A549 (cell line): ENCODE data around the gene TNFRSF13B. TPM values are rescaled to one million over a fixed set of nuclear protein-coding genes. Genes with fewer than 3 reads are reported as not detected.

Experiments
- ATAC-seq, 2 experiments: fragments of 200-7000 bp in 1 of 2; fragments of >200 bp in 1 of 2; cut with Nextera tagmentation in 1 of 2; cut with Tn5 transposase in 1 of 2; 3 replicates each; pipeline versions ENCODE4 v1.8.0 to v1.9.1; 2018 to 2020; ENCODE audit warnings: mild to moderate bottlenecking in 1 of 2, moderate library complexity in 1 of 2
- CTCF ChIA-PET: fragments of 300-600 bp; sonication (Branson Sonifier 250); formaldehyde crosslinking; extraction: SDS; loops from one replicate; lab custom pipeline; 2021; ENCODE audit warnings: antibody characterized with exemption, inconsistent platforms; lab: Yijun Ruan, JAX
- POLR2A ChIA-PET: fragments of 350-600 bp; formaldehyde crosslinking; extraction: SDS; loops from one replicate; lab custom pipeline; 2021; ENCODE audit warnings: antibody characterized with exemption, inconsistent platforms; lab: Yijun Ruan, JAX
- DNase-seq, 2 experiments: peaks; one replicate each; pipeline versions ENCODE4 v3.0.0 to v3.0.0-alpha.2; 2011 to 2016; ENCODE audit warnings: low read depth in 1 of 2, low spot score in 1 of 2
- FAIRE-seq: peaks from 2 replicates; lab custom pipeline; 2011; peaks lifted over from hg19 to GRCh38; lab: Jason Lieb, UNC
- H3K27ac ChIP-seq, 2 experiments: fragments of >200 bp; sonication (Bioruptor Twin); formaldehyde crosslinking; 3 replicates each; pipeline ENCODE4 v1.5.1; 2016 to 2017
- H3K4me1 ChIP-seq: fragments of >200 bp; sonication (Bioruptor Twin); formaldehyde crosslinking; 3 replicates; pipeline ENCODE4 v1.6.1; 2016
- H3K4me2 ChIP-seq: fragments of >200 bp; sonication (Bioruptor Twin); formaldehyde crosslinking; 3 replicates; pipeline ENCODE4 v1.6.1; 2016
- H3K4me3 ChIP-seq: fragments of >200 bp; sonication (Bioruptor Twin); formaldehyde crosslinking; 3 replicates; pipeline ENCODE4 v1.5.1; 2016
- H3K9me3 ChIP-seq: fragments of >200 bp; sonication (Bioruptor Twin); formaldehyde crosslinking; 3 replicates; pipeline ENCODE4 v1.6.1; 2016
- ATOH8 ChIP-seq: fragments of 250-450 bp; sonication (Bioruptor Pico); IDR thresholded peaks from 2 replicates; pipeline ENCODE4 v1.5.0; 2020; ENCODE audit warnings: low read depth, mild to moderate bottlenecking, moderate library complexity
- CBX8 ChIP-seq: fragments of 200-600 bp; sonication (generic); IDR thresholded peaks from 2 replicates; pipeline ENCODE4 v1.6.1; 2016
- CEBPB ChIP-seq, 2 experiments: fragments of >200 bp in 1 of 2; sonication (Bioruptor Twin) in 1 of 2; formaldehyde crosslinking in 1 of 2; IDR thresholded peaks; 2 replicates each; pipeline ENCODE4 v1.6.1; 2012 to 2016
- E2F6 ChIP-seq: IDR thresholded peaks from 2 replicates; pipeline ENCODE4 v1.6.1; 2012; ENCODE audit warnings: low read depth, borderline replicate concordance
- ELK1 ChIP-seq: fragments of 150-350 bp; IDR thresholded peaks from 2 replicates; pipeline ENCODE4 v1.6.1; 2014; ENCODE audit warnings: low read depth, mild to moderate bottlenecking, low read length
- ESRRA ChIP-seq: fragments of 150-350 bp; IDR thresholded peaks from 2 replicates; pipeline ENCODE4 v1.6.1; 2014; ENCODE audit warnings: mild to moderate bottlenecking, low read length, borderline replicate concordance
- GATA3 ChIP-seq: IDR thresholded peaks from 2 replicates; pipeline ENCODE4 v1.6.1; 2012; ENCODE audit warnings: borderline replicate concordance
- HOXB5 ChIP-seq: fragments of 250-450 bp; sonication (Bioruptor Pico); IDR thresholded peaks from 2 replicates; pipeline ENCODE4 v1.5.0; 2020; ENCODE audit warnings: mild to moderate bottlenecking, moderate library complexity
- NR3C1 ChIP-seq: fragments of >200 bp; sonication (Bioruptor Twin); formaldehyde crosslinking; IDR thresholded peaks from 3 replicates; pipeline ENCODE4 v1.6.1; 2017
- PBX3 ChIP-seq: IDR thresholded peaks from 2 replicates; pipeline ENCODE4 v1.6.1; 2012
- POLR2AphosphoS2 ChIP-seq: conservative IDR thresholded peaks from 2 replicates; pipeline ENCODE4 v1.6.1; 2012; ENCODE audit warnings: low read length, improper control_type of control experiment, inconsistent platforms
- RAD21 ChIP-seq, 2 experiments: fragments of >200 bp in 1 of 2; sonication (Bioruptor Twin) in 1 of 2; formaldehyde crosslinking in 1 of 2; IDR thresholded peaks in 1 of 2; conservative IDR thresholded peaks in 1 of 2; 2 replicates in 1 of 2; 3 replicates in 1 of 2; pipeline ENCODE4 v1.6.1; 2012 to 2018; ENCODE audit warnings: inconsistent platforms in 1 of 2
- RCOR1 ChIP-seq: fragments of 150-350 bp; IDR thresholded peaks from 2 replicates; pipeline ENCODE4 v1.6.1; 2014; ENCODE audit warnings: antibody characterized with exemption, low read length, low read depth
- TFCP2L1 ChIP-seq: fragments of 250-450 bp; sonication (Bioruptor Pico); IDR thresholded peaks from 2 replicates; pipeline ENCODE4 v1.5.0; 2021; ENCODE audit warnings: mild to moderate bottlenecking
- USF2 ChIP-seq: fragments of 450-650 bp; IDR thresholded peaks from 2 replicates; pipeline ENCODE4 v1.6.1; 2014; ENCODE audit warnings: antibody characterized with exemption
- ZSCAN20 ChIP-seq: fragments of 250-450 bp; sonication (Bioruptor Pico); IDR thresholded peaks from 2 replicates; pipeline ENCODE4 v1.8.0; 2022; ENCODE audit warnings: mild to moderate bottlenecking, moderate library complexity
- WGBS: methylation state at CpG from one replicate; pipeline ENCODE4 v1.1.6; 2017; ENCODE audit errors: missing lambda C conversion rate; 5-methylcytosine and 5-hydroxymethylcytosine counted together
- polyA plus RNA-seq, 4 experiments: library from polyadenylated mRNA; depleted of rRNA in 3 of 4; stranded (reverse); fragments of >200 nt; fragmentation: RNase III in 1 of 4; extraction: RNeasy Plus Mini Kit Qiagen cat#74134 plus additional on column Dnase treatment in 1 of 4; gene quantifications; 2 replicates in 3 of 4; 3 replicates in 1 of 4; pipeline ENCODE4 v1.2.3, GENCODE V29; 2011 to 2017

The TNFRSF13B gene
- polyA plus RNA-seq, 2 of the 4 experiments (the other 2 are of a cell fraction) = not detected

GRCh38 chr17:16942141-16943031, 29.5 kb downstream of the TNFRSF13B start:
- no peaks in the 10 kb centered on the region for H3K9me3 ChIP-seq
- no peak overlapping the region for H3K4me2 ChIP-seq
- 0 out of 6 replicates have a peak overlapping the region, but pooled peaks of 1 of the 2 experiments have one; percentile 35 for H3K27ac ChIP-seq
- ChIA-PET POLR2A (no interaction called here), CTCF (no interaction called here)
- FAIRE-seq = peak; percentile 46
- no peak for TF ChIP-seq CBX8
- no peak for TF ChIP-seq ESRRA
- TF ChIP-seq RAD21 (conservative IDR thresholded peaks at IDR 0.05 in 1 of 2, IDR thresholded peaks at IDR 0.05 in 1 of 2) = no peak
- no peak for TF ChIP-seq ZSCAN20
- TF ChIP-seq ELK1 = no peak
- no peak for TF ChIP-seq HOXB5 (CRISPR knock-in tag)
- no peak for TF ChIP-seq USF2
- no peak for TF ChIP-seq GATA3
- whole genome bisulfite sequencing = 79% methylated on average over 21 of the region's 21 CpGs
- H3K4me3 ChIP-seq = no peak overlapping the region
- DNase-seq = peak in 1 of 2 experiments; percentile 22
- H3K4me1 ChIP-seq = peaks cover 15% of the 10 kb centered on the region; the same call in 2 of the 3 replicates
- peak in 1 of 2 experiments; percentile 29; a peak in 2 of 6 replicates for ATAC-seq

- DNase-seq = no peak
- no peak overlapping the region for H3K27ac ChIP-seq
Observed at GRCh38 chr17:16941072-16942036, 30.6 kb downstream of the TNFRSF13B start.

More at GRCh38 chr17:16941072-16942036, 30.6 kb downstream of the TNFRSF13B start:
- ATAC-seq = no peak
- WGBS = 86% methylated on average over 15 of the region's 15 CpGs
- TF ChIP-seq RCOR1 = no peak
- no peak for TF ChIP-seq ATOH8 (CRISPR knock-in tag)
- no peak for TF ChIP-seq CEBPB (IDR thresholded peaks at IDR 0.05)
- no peak for TF ChIP-seq E2F6
- TF ChIP-seq TFCP2L1 (CRISPR knock-in tag) = no peak
- no peak for TF ChIP-seq NR3C1
- no peak for TF ChIP-seq PBX3
- no peak for TF ChIP-seq POLR2AphosphoS2
- Histone ChIP-seq H3K9me3 (no peaks in the 10 kb centered on the region), H3K4me3 (no peak overlapping the region), H3K4me1 (peaks cover 15% of the 10 kb centered on the region; the same call in 2 of the 3 replicates), H3K4me2 (no peak overlapping the region)
- no peak for FAIRE-seq
- ChIA-PET POLR2A (no interaction called here), CTCF (interaction anchor here (0.8 to 1.0 kb wide), 2 partner anchors 17 to 41 kb away, joined by 3 to 4 read pairs; no protein-coding TSS in a partner anchor)
